Fibroblast of lung (primary cell): ENCODE results near the gene SETBP1.

Source experiments
- CTCF ChIP-seq, 2 donors: IDR thresholded peaks in 1 of 2; conservative IDR thresholded peaks in 1 of 2; 1 replicate in 1 of 2; 2 replicates in 1 of 2; pipeline ENCODE4 v1.5.1; 2011 to 2012; ENCODE audit warnings: low read length in 2 of 2, control low read depth in 1 of 2, inconsistent platforms in 1 of 2, low read depth in 1 of 2, mild to moderate bottlenecking in 1 of 2
- EZH2 ChIP-seq: IDR thresholded peaks from 2 replicates; pipeline ENCODE4 v1.5.1; 2012; ENCODE audit warnings: low read length, control low read depth, mild to moderate bottlenecking; ENCODE audit errors: missing control alignments

GRCh38 chr18:44638034-44638540, 42.6 kb upstream of the SETBP1 start:
- TF ChIP-seq CTCF (conservative IDR thresholded peaks at IDR 0.05 in 1 of 2, IDR thresholded peaks at IDR 0.05 in 1 of 2; ENCODE audit: low read depth in 1 of 2, low read length in 2 of 2) (no peak), EZH2 (no peak)
